ENCODE data around the gene SMG6.

SMG6 gene

DNA sequence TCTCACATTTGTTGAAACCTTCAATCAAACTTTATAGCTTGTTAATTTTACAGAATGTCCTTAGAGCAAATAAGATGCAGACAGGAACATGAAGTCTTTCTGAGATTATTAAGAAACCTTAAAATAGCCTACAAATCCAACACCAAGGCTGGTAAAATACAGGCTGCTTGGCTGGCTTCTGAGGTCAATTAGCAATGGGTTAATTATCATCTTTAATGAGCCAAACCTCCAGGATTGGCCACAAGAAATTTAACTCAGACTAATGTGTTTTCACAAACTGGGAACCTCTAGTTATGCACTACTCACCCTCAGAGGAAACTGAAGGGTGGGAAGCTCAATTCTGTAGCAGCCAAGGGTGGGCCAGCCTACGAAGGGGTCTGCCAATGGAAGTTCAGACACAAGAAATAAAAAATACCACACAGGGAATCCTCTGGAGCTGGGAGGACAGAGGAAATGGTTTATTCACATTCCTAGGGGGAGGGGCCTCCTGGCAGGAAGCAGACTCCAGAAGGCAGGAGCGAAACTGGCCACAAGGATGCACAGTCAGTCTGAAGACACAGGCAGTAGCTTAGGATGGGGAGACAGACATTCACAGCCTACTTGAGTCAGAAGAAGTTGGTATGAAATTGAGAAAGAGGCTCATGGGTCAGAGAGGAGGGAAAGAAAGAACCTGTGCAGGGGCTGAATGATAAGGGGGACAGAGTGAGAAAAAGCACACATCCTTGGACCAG is 212.6 kb downstream of the SMG6 start:
- Histone ChIP-seq H3K36me3 (ENCODE audit: insufficient read depth, low read length) (no peaks in the 10 kb centered on the region), H3K4me3 (ENCODE audit: low read length) (no peak overlapping the region), H3K9ac (ENCODE audit: low read depth, low read length) (0 out of 2 replicates have a peak overlapping the region, but pooled peaks have one; percentile 32), H3K27me3 (ENCODE audit: insufficient read depth, low read length) (no peaks in the 10 kb centered on the region), H3K4me1 (ENCODE audit: insufficient read depth, low read length) (peaks cover 35% of the 10 kb centered on the region), H3K27ac (ENCODE audit: low read depth, low read length) (peak overlapping the region; percentile 21; the same call in 1 of the 2 replicates), H3K9me3 (ENCODE audit: insufficient read depth, low read depth, low read length) (no peaks in the 10 kb centered on the region)
- WGBS: 25% methylated on average over 2 of the region's 2 CpGs

GRCh38 chr17:2090210-2090641 is 213.4 kb downstream of the SMG6 start:
- no peaks in the 10 kb centered on the region for H3K36me3 ChIP-seq (ENCODE audit: insufficient read depth, low read length)
- H3K4me3 ChIP-seq (ENCODE audit: low read length): no peak overlapping the region
- no peaks in the 10 kb centered on the region for H3K9me3 ChIP-seq (ENCODE audit: insufficient read depth, low read depth, low read length)
- H3K4me1 ChIP-seq (ENCODE audit: insufficient read depth, low read length): peaks cover 28% of the 10 kb centered on the region
- no peaks in the 10 kb centered on the region for H3K27me3 ChIP-seq (ENCODE audit: insufficient read depth, low read length)
- 75% methylated on average over 9 of the region's 9 CpGs for WGBS
- peak overlapping the region; percentile 21; the same call in 1 of the 2 replicates for H3K27ac ChIP-seq (ENCODE audit: low read depth, low read length)
- H3K9ac ChIP-seq (ENCODE audit: low read depth, low read length): 0 out of 2 replicates have a peak overlapping the region, but pooled peaks have one; percentile 32

DNA sequence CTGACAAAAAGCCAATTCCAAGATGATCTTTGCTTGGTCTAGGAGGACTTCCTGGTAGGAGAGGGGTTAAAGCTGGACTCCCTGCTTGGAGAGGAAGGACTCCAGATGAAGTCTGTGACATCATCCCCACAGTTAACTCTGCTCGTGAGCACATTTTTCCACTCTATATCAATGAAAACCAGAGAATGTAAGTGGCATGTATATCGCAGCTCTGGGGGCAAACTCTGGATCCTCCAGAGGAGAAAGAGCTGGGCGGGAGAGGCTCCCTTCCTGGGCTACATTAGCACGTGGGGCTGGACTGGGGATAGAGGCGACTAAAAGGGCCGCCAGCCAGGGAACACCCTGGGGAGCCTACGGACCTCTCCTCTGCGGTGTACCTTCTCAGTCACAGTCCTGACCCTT is 214.6 kb downstream of the SMG6 start:
- Histone ChIP-seq H3K4me1 (ENCODE audit: insufficient read depth, low read length) (peaks cover 27% of the 10 kb centered on the region), H3K9me3 (ENCODE audit: insufficient read depth, low read depth, low read length) (no peaks in the 10 kb centered on the region)
- 76% methylated on average over 7 of the region's 8 CpGs for WGBS

GRCh38 chr17:2087597-2088211 is 215.9 kb downstream of the SMG6 start:
- H3K36me3 ChIP-seq (ENCODE audit: insufficient read depth, low read length): no peaks in the 10 kb centered on the region
- peaks cover 27% of the 10 kb centered on the region for H3K4me1 ChIP-seq (ENCODE audit: insufficient read depth, low read length)
- H3K9me3 ChIP-seq (ENCODE audit: insufficient read depth, low read depth, low read length): no peaks in the 10 kb centered on the region
- no peaks in the 10 kb centered on the region for H3K27me3 ChIP-seq (ENCODE audit: insufficient read depth, low read length)
- no peak overlapping the region for H3K9ac ChIP-seq (ENCODE audit: low read depth, low read length)
- H3K4me3 ChIP-seq (ENCODE audit: low read length): no peak overlapping the region
- H3K27ac ChIP-seq (ENCODE audit: low read depth, low read length): no peak overlapping the region
- 88% methylated on average over 10 of the region's 10 CpGs for WGBS

More for the DNA sequence above, 214.6 kb downstream of the SMG6 start:
- H3K36me3 ChIP-seq (ENCODE audit: insufficient read depth, low read length): no peaks in the 10 kb centered on the region
- H3K27me3 ChIP-seq (ENCODE audit: insufficient read depth, low read length): no peaks in the 10 kb centered on the region
- no peak overlapping the region for H3K4me3 ChIP-seq (ENCODE audit: low read length)
- H3K27ac ChIP-seq (ENCODE audit: low read depth, low read length): no peak overlapping the region
- no peak overlapping the region for H3K9ac ChIP-seq (ENCODE audit: low read depth, low read length)

- no peaks in the 10 kb centered on the region for H3K9me3 ChIP-seq (ENCODE audit: insufficient read depth, low read depth, low read length)
- H3K4me3 ChIP-seq (ENCODE audit: low read length): no peak overlapping the region
- H3K4me1 ChIP-seq (ENCODE audit: insufficient read depth, low read length): peaks cover 25% of the 10 kb centered on the region
- H3K27ac ChIP-seq (ENCODE audit: low read depth, low read length): no peak overlapping the region
- H3K27me3 ChIP-seq (ENCODE audit: insufficient read depth, low read length): no peaks in the 10 kb centered on the region
- no peak overlapping the region for H3K9ac ChIP-seq (ENCODE audit: low read depth, low read length)
- peaks cover 6% of the 10 kb centered on the region for H3K36me3 ChIP-seq (ENCODE audit: insufficient read depth, low read length)
- WGBS: 93% methylated on average over 3 of the region's 3 CpGs
Observed at GRCh38 chr17:2086306-2086705, 217.3 kb downstream of the SMG6 start.

DNA sequence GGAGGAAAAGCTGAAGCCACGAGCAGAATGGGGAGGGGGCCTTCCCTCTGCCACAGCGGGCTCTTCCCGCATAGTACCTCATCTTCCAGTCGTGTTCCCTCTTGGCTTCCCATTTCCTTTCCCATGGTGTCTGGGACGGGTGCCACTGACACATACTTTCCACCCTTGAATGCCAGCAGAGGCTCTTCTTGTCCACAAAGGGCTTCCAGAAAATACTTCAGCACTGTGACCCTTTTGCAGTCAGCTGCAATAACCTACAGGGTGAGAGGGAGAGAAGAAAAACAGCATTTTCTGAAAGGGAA is 218.0 kb downstream of the SMG6 start:
- H3K9ac ChIP-seq (ENCODE audit: low read depth, low read length): no peak overlapping the region
- H3K27me3 ChIP-seq (ENCODE audit: insufficient read depth, low read length): no peaks in the 10 kb centered on the region
- H3K36me3 ChIP-seq (ENCODE audit: insufficient read depth, low read length): peaks cover 12% of the 10 kb centered on the region
- no peak overlapping the region for H3K27ac ChIP-seq (ENCODE audit: low read depth, low read length)
- 88% methylated on average over 5 of the region's 5 CpGs for WGBS
- peaks cover 18% of the 10 kb centered on the region for H3K4me1 ChIP-seq (ENCODE audit: insufficient read depth, low read length)
- no peaks in the 10 kb centered on the region for H3K9me3 ChIP-seq (ENCODE audit: insufficient read depth, low read depth, low read length)
- no peak overlapping the region for H3K4me3 ChIP-seq (ENCODE audit: low read length)

DNA sequence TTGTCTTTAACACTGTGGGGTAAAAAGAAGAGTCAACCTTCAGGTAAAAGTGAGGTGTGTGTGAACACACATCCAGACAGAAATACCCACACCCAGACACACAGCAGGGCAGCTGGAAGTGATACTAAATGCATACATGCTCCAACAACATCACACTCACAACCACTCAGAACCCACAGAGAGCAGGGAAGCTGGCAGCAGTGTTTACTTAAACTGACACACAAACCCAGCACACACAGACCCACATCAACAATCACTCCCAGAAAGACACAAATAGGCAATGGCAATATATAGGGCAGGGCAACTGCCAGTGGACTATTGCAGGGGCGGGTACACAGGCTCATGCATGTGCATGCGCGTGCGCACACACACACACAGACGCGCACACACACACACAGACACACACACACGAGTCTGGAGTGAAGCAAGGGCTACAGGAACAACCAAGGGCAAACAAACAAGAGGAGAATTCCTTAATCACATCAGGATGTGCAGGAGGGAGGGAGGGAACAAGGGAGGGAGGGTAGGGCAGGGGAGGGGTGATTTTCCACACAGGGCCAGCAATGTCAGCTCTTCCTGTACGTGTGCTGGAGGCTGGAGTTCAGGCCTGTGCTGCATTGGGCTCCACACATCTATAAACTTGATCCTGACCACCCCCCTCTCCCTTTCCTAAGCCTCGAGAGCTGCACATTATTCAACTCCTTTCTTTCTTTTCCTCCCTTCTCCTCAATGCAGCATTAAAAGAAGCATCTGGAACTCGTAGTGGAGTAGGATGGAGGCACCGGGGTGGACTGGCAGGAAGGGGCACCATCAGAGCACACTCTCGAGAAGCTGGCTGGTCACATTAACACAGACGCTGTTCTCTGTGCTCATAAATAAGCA is 218.6 kb downstream of the SMG6 start:
- H3K4me3 ChIP-seq (ENCODE audit: low read length): no peak overlapping the region
- H3K9me3 ChIP-seq (ENCODE audit: insufficient read depth, low read depth, low read length): no peaks in the 10 kb centered on the region
- WGBS: 90% methylated on average over 13 of the region's 13 CpGs
- H3K36me3 ChIP-seq (ENCODE audit: insufficient read depth, low read length): peaks cover 15% of the 10 kb centered on the region
- no peak overlapping the region for H3K27ac ChIP-seq (ENCODE audit: low read depth, low read length)
- H3K9ac ChIP-seq (ENCODE audit: low read depth, low read length): no peak overlapping the region
- no peaks in the 10 kb centered on the region for H3K27me3 ChIP-seq (ENCODE audit: insufficient read depth, low read length)
- H3K4me1 ChIP-seq (ENCODE audit: insufficient read depth, low read length): peaks cover 12% of the 10 kb centered on the region

- H3K36me3 ChIP-seq (ENCODE audit: insufficient read depth, low read length): peaks cover 15% of the 10 kb centered on the region
- H3K4me3 ChIP-seq (ENCODE audit: low read length): no peak overlapping the region
- no peak overlapping the region for H3K9ac ChIP-seq (ENCODE audit: low read depth, low read length)
- H3K27ac ChIP-seq (ENCODE audit: low read depth, low read length): no peak overlapping the region
- H3K9me3 ChIP-seq (ENCODE audit: insufficient read depth, low read depth, low read length): no peaks in the 10 kb centered on the region
- H3K4me1 ChIP-seq (ENCODE audit: insufficient read depth, low read length): peaks cover 7% of the 10 kb centered on the region
- no peaks in the 10 kb centered on the region for H3K27me3 ChIP-seq (ENCODE audit: insufficient read depth, low read length)
- 95% methylated on average over 7 of the region's 8 CpGs for WGBS
Observed at GRCh38 chr17:2084036-2084765, 219.4 kb downstream of the SMG6 start.

DNA sequence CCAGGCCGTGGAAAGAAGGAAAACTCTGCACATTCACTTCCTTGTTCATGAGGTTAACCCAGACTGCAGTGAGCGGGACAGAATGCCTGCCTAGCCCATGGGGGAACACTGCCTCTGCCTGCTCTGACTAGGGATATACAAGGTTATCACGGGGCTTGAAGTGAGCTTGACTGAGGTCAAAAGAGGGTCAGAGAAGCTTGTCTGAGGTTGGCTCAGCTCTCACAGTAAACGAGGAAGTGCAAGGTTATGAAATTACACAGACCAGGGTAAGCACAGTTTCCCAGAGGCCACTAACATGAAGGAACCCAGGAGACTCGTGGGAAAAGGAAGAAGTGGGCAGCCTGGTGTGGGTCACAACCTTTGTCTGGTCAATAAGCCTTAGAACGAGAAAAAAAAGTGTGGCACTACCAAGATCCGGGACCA is 220.0 kb downstream of the SMG6 start:
- no peak overlapping the region for H3K9ac ChIP-seq (ENCODE audit: low read depth, low read length)
- H3K9me3 ChIP-seq (ENCODE audit: insufficient read depth, low read depth, low read length): no peaks in the 10 kb centered on the region
- no peaks in the 10 kb centered on the region for H3K27me3 ChIP-seq (ENCODE audit: insufficient read depth, low read length)
- no peak overlapping the region for H3K4me3 ChIP-seq (ENCODE audit: low read length)
- 88% methylated on average over 7 of the region's 7 CpGs for WGBS
- H3K27ac ChIP-seq (ENCODE audit: low read depth, low read length): no peak overlapping the region
- H3K4me1 ChIP-seq (ENCODE audit: insufficient read depth, low read length): peaks cover 1% of the 10 kb centered on the region; the same call in 1 of the 2 replicates
- H3K36me3 ChIP-seq (ENCODE audit: insufficient read depth, low read length): peaks cover 15% of the 10 kb centered on the region

DNA sequence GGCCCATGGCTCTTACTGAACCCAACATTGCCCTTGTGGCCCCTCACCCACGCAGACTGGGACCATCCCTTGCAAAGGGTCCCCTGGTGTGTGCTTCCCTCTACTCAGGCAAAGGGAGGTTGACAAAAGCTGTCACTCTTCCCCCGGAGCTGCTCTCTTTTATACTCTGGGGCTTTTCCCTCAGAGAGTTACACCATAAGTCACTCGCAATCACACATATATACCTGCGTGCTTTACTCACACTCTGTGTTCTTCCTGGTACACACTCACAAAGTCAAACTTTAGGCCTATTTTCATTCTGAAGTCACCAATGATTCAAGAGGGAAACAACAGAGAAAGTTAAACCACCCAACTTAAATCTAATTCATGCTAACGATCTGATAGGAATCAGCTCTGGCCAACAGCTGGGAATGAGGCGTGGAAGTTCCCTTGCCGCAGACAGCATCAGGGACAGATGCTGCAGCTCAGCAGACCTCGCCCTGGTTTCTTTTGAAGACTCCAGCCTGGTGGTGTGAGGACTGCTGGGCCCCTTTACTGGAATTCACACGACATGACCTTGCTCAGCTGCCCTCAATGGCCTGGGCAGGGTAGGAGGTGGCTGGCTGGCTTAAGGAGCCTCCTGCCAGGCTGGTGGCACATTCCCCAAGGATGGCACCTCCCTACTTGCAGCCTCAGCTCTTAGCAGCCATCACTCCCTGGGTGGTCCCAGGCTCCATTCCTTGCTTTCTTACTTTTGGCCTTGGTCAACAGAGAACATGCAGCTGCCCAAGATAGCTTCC is 221.4 kb downstream of the SMG6 start:
- no peaks in the 10 kb centered on the region for H3K9me3 ChIP-seq (ENCODE audit: insufficient read depth, low read depth, low read length)
- no peak overlapping the region for H3K9ac ChIP-seq (ENCODE audit: low read depth, low read length)
- H3K4me1 ChIP-seq (ENCODE audit: insufficient read depth, low read length): no peaks in the 10 kb centered on the region
- peaks cover 23% of the 10 kb centered on the region for H3K36me3 ChIP-seq (ENCODE audit: insufficient read depth, low read length)
- H3K27ac ChIP-seq (ENCODE audit: low read depth, low read length): no peak overlapping the region
- 85% methylated on average over 9 of the region's 9 CpGs for WGBS
- no peaks in the 10 kb centered on the region for H3K27me3 ChIP-seq (ENCODE audit: insufficient read depth, low read length)
- no peak overlapping the region for H3K4me3 ChIP-seq (ENCODE audit: low read length)

Data from HUES64 (cell line).